ENCODE data around the gene TENT4A.
A peak's percentile ranks its signal among the peaks of the same experiment; 100 is the strongest.

Gene TENT4A

GRCh38 chr5:6718161-6718681 lies 5.0 kb downstream of the TENT4A start:
- no peak for DNase-seq (ENCODE audit: low spot score)

- no peak for DNase-seq (ENCODE audit: low spot score)
Observed at GRCh38 chr5:6718718-6719117, 5.5 kb downstream of the TENT4A start.

- DNase-seq (ENCODE audit: low spot score): no peak
Observed at GRCh38 chr5:6719417-6719816, 6.2 kb downstream of the TENT4A start.

GRCh38 chr5:6719896-6720560 lies 6.8 kb downstream of the TENT4A start:
- DNase-seq (ENCODE audit: low spot score): no peak

GRCh38 chr5:6720561-6720921 lies 7.3 kb downstream of the TENT4A start:
- DNase-seq (ENCODE audit: low spot score): no peak

GRCh38 chr5:6721442-6721841 lies 8.2 kb downstream of the TENT4A start:
- DNase-seq (ENCODE audit: low spot score): no peak

- no peak for DNase-seq (ENCODE audit: low spot score)
Observed at GRCh38 chr5:6722015-6722414, 8.8 kb downstream of the TENT4A start.

- DNase-seq (ENCODE audit: low spot score): no peak
Observed at GRCh38 chr5:6723122-6723815, 10.0 kb downstream of the TENT4A start.

GRCh38 chr5:6723816-6724300 lies 10.6 kb downstream of the TENT4A start:
- no peak for DNase-seq (ENCODE audit: low spot score)

GRCh38 chr5:6724321-6724929 lies 11.2 kb downstream of the TENT4A start:
- no peak for DNase-seq (ENCODE audit: low spot score)

GRCh38 chr5:6725421-6725820 lies 12.2 kb downstream of the TENT4A start:
- no peak for DNase-seq (ENCODE audit: low spot score)

GRCh38 chr5:6726006-6726405 lies 12.8 kb downstream of the TENT4A start:
- no peak for DNase-seq (ENCODE audit: low spot score)

GRCh38 chr5:6727231-6727630 lies 14.0 kb downstream of the TENT4A start:
- no peak for DNase-seq (ENCODE audit: low spot score)

GRCh38 chr5:6728011-6728794 lies 15.0 kb downstream of the TENT4A start:
- DNase-seq (ENCODE audit: low spot score): no peak

GRCh38 chr5:6728795-6729183 lies 15.6 kb downstream of the TENT4A start:
- no peak for DNase-seq (ENCODE audit: low spot score)

- DNase-seq (ENCODE audit: low spot score): no peak
Observed at GRCh38 chr5:6729386-6730310, 16.4 kb downstream of the TENT4A start.

GRCh38 chr5:6730407-6730806 lies 17.2 kb downstream of the TENT4A start:
- no peak for DNase-seq (ENCODE audit: low spot score)

GRCh38 chr5:6730807-6731206 lies 17.6 kb downstream of the TENT4A start:
- peak; percentile 53 for DNase-seq (ENCODE audit: low spot score)

GRCh38 chr5:6731465-6732237 lies 18.4 kb downstream of the TENT4A start:
- DNase-seq (ENCODE audit: low spot score): no peak

- DNase-seq (ENCODE audit: low spot score): no peak
Observed at GRCh38 chr5:6732634-6733410, 19.6 kb downstream of the TENT4A start.
